ENCODE data around the gene IGFN1.

- TF ChIP-seq CTCF (IDR thresholded peaks at IDR 0.05) (no peak), POLR2A (IDR thresholded peaks at IDR 0.05) (no peak)
Observed at GRCh38 chr1:201214461-201214860, 23.8 kb downstream of the IGFN1 start.
